DOHH2 (cell line): ENCODE data around the gene EXOC3L1.

Experiments used
- EZH2phosphoT487 ChIP-seq: fragments of 200-600 bp; sonication (generic); IDR thresholded peaks from 2 replicates; pipeline ENCODE4 v1.6.1; 2017; ENCODE audit warnings: borderline replicate concordance, mild to moderate bottlenecking, antibody characterized with exemption, low read length, moderate library complexity, mixed read lengths
- TF ChIP-seq, protein P1 (sequence below): fragments of 200-600 bp; sonication (generic); IDR thresholded peaks from one replicate; pipeline ENCODE4 v1.5.1; 2014; ENCODE audit warnings: antibody characterized with exemption, mild to moderate bottlenecking, low read depth, low read length; ENCODE audit not compliant: poor library complexity, severe bottlenecking

GRCh38 chr16:67148221-67148620 is 41.7 kb downstream of the EXOC3L1 start:
- TF ChIP-seq, protein P1, sequence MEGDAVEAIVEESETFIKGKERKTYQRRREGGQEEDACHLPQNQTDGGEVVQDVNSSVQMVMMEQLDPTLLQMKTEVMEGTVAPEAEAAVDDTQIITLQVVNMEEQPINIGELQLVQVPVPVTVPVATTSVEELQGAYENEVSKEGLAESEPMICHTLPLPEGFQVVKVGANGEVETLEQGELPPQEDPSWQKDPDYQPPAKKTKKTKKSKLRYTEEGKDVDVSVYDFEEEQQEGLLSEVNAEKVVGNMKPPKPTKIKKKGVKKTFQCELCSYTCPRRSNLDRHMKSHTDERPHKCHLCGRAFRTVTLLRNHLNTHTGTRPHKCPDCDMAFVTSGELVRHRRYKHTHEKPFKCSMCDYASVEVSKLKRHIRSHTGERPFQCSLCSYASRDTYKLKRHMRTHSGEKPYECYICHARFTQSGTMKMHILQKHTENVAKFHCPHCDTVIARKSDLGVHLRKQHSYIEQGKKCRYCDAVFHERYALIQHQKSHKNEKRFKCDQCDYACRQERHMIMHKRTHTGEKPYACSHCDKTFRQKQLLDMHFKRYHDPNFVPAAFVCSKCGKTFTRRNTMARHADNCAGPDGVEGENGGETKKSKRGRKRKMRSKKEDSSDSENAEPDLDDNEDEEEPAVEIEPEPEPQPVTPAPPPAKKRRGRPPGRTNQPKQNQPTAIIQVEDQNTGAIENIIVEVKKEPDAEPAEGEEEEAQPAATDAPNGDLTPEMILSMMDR: no peak
- TF ChIP-seq EZH2phosphoT487: no peak
